K562 (cell line): ENCODE measurements around the gene PAGE1. TPM values are rescaled to one million over a fixed set of nuclear protein-coding genes. Genes with fewer than 3 reads are reported as not detected.

ENCODE experiments used
- ATAC-seq: fragments of 200-7000 bp; cut with Tn5 transposase; 3 replicates; pipeline ENCODE4 v1.9.1; 2020; ENCODE audit warnings: moderate library complexity
- BruUV-seq: library from RNA; stranded (reverse); fragments of 400-500 nt; replicated peaks from 2 replicates; lab custom pipeline; 2021; lab: Mats Ljungman, UMichigan
- CTCF ChIA-PET: fragments of 300-600 bp; formaldehyde crosslinking; extraction: SDS; loops from one replicate; lab custom pipeline; 2021; ENCODE audit warnings: low intra/inter-chr PET ratio; lab: Yijun Ruan, JAX
- POLR2A ChIA-PET: fragments of 300-600, 350-650 bp; sonication (Branson Sonifier 250); formaldehyde crosslinking; extraction: SDS; loops from one replicate; lab custom pipeline; 2021; ENCODE audit warnings: antibody characterized with exemption, inconsistent platforms; lab: Yijun Ruan, JAX
- DNase-seq, 4 experiments: peaks; one replicate each; pipeline versions ENCODE4 v3.0.0 to v3.0.0-alpha.2; 2011 to 2018; ENCODE audit warnings: low spot score in 3 of 4, mixed read lengths in 3 of 4; ENCODE audit errors: extremely low read depth in 1 of 4
- FAIRE-seq: peaks from 2 replicates; lab custom pipeline; 2011; peaks lifted over from hg19 to GRCh38; lab: Jason Lieb, UNC
- H2AFZ ChIP-seq: 2 replicates; pipeline ENCODE4 v1.6.0; 2011; ENCODE audit warnings: low read depth, low read length, control low read depth, inconsistent platforms
- H3K27ac ChIP-seq: fragments of 200-600 bp; 3 replicates; pipeline ENCODE4 v1.8.0; 2011; ENCODE audit warnings: low read depth, mild to moderate bottlenecking, control low read depth, inconsistent platforms, low read length, moderate library complexity, mixed read lengths; ENCODE audit errors: extremely low read depth
- H3K27me3 ChIP-seq, 2 experiments: fragments of 300-600 bp in 1 of 2; 2 replicates in 1 of 2; 3 replicates in 1 of 2; pipeline versions ENCODE4 v1.6.0 to v1.8.0; 2011; ENCODE audit warnings: inconsistent platforms in 2 of 2, low read length in 2 of 2, mild to moderate bottlenecking in 1 of 2, mixed read lengths in 1 of 2, moderate library complexity in 1 of 2; ENCODE audit not compliant: control insufficient read depth in 2 of 2, insufficient read depth in 2 of 2
- H3K36me3 ChIP-seq: fragments of 300-600 bp; 3 replicates; pipeline ENCODE4 v1.8.0; 2011; ENCODE audit warnings: mild to moderate bottlenecking, low read length, inconsistent platforms; ENCODE audit not compliant: control insufficient read depth, insufficient read depth
- H3K4me1 ChIP-seq, 2 experiments: fragments of 200-600 bp in 1 of 2; replicated peaks in 1 of 2; 2 replicates in 1 of 2; 3 replicates in 1 of 2; pipeline versions ENCODE4 v1.5.1 to v1.8.0; 2011; ENCODE audit warnings: inconsistent platforms in 2 of 2, low read length in 2 of 2, mild to moderate bottlenecking in 1 of 2, mixed read lengths in 1 of 2, moderate library complexity in 1 of 2; ENCODE audit not compliant: control insufficient read depth in 2 of 2, insufficient read depth in 2 of 2
- H3K4me2 ChIP-seq: 2 replicates; pipeline ENCODE4 v1.6.1; 2011; ENCODE audit warnings: low read length, control low read depth, inconsistent platforms, mixed read lengths; ENCODE audit not compliant: insufficient read depth
- H3K4me3 ChIP-seq: fragments of 200-600 bp; sonication (generic), shearing (Covaris generic); 2 replicates; pipeline ENCODE4 v1.5.1; 2016; ENCODE audit warnings: control low read depth, inconsistent platforms
- H3K79me2 ChIP-seq: fragments of 200-600 bp; 3 replicates; pipeline ENCODE4 v1.8.0; 2011; ENCODE audit warnings: low read length, inconsistent platforms; ENCODE audit not compliant: control insufficient read depth, insufficient read depth
- H3K9ac ChIP-seq, 2 experiments: 2 replicates each; pipeline versions ENCODE4 v1.6.0 to v1.6.1; 2011; ENCODE audit warnings: low read depth in 2 of 2, low read length in 2 of 2, control low read depth in 1 of 2, inconsistent platforms in 1 of 2, mild to moderate bottlenecking in 1 of 2, mixed read lengths in 1 of 2; ENCODE audit not compliant: insufficient read depth in 1 of 2
- H3K9me1 ChIP-seq: one replicate; pipeline ENCODE4 v1.6.0; 2011; ENCODE audit warnings: inconsistent platforms, mild to moderate bottlenecking, low read length, moderate library complexity; ENCODE audit not compliant: control insufficient read depth, insufficient read depth
- H3K9me3 ChIP-seq: replicated peaks from 2 replicates; pipeline ENCODE4 v1.5.1; 2011; ENCODE audit warnings: low read depth, low read length, inconsistent platforms; ENCODE audit not compliant: control insufficient read depth, insufficient read depth
- H4K20me1 ChIP-seq: replicated peaks from 2 replicates; pipeline ENCODE4 v1.6.1; 2011; ENCODE audit warnings: low read length, inconsistent platforms, mixed read lengths; ENCODE audit not compliant: control insufficient read depth, insufficient read depth
- ADNP ChIP-seq: fragments of 200-800 bp; sonication (Bioruptor generic); IDR thresholded peaks from 2 replicates; pipeline ENCODE4 v1.6.1; 2016; ENCODE audit warnings: missing genetic modification characterization, missing compliant biosample characterization
- KDM4B ChIP-seq, 2 experiments: fragments of 450-650 bp in 1 of 2; sonication (generic) in 1 of 2; IDR thresholded peaks; 2 replicates each; pipeline ENCODE4 v1.6.1; 2016 to 2017; ENCODE audit warnings: borderline replicate concordance in 2 of 2, antibody characterized with exemption in 1 of 2, low read depth in 1 of 2, mild to moderate bottlenecking in 1 of 2
- POLR2AphosphoS5 ChIP-seq: IDR thresholded peaks from 2 replicates; pipeline ENCODE4 v1.6.1; 2011; ENCODE audit warnings: mild to moderate bottlenecking, low read depth, low read length, moderate library complexity; ENCODE audit not compliant: control insufficient read depth, insufficient read depth
- RBM14 ChIP-seq: fragments of 200-400 bp; formaldehyde crosslinking; IDR thresholded peaks from 2 replicates; pipeline ENCODE4 v1.6.1; 2018; ENCODE audit warnings: low read depth, mild to moderate bottlenecking, low read length, moderate library complexity, borderline replicate concordance; ENCODE audit not compliant: insufficient read depth
- ZMIZ1 ChIP-seq, 2 experiments: fragments of 150-350 bp in 1 of 2; IDR thresholded peaks; 2 replicates each; pipeline ENCODE4 v1.6.1; 2012 to 2016; ENCODE audit warnings: low read depth in 2 of 2, low read length in 2 of 2, mild to moderate bottlenecking in 1 of 2, moderate library complexity in 1 of 2
- WGBS: fragments of 100-300 bp; shearing (Covaris generic); methylation state at CpG from one replicate; pipeline ENCODE4 v1.1.6; 2016; ENCODE audit warnings: low coverage, mixed read lengths; ENCODE audit not compliant: insufficient coverage; ENCODE audit errors: missing lambda C conversion rate; 5-methylcytosine and 5-hydroxymethylcytosine counted together
- in situ Hi-C: fragments of 300-500 bp; cut with MboI; formaldehyde crosslinking; loops from 4 replicates; pipeline ENCODE4 v1.15.0; 2018; ENCODE audit warnings: inconsistent platforms, mixed read lengths
- intact Hi-C: fragments of 100-400 bp; cut with micrococcal nuclease; formaldehyde crosslinking; loops from 2 replicates; pipeline ENCODE4 v1.14.2; 2022
- polyA plus RNA-seq, 8 experiments: library from polyadenylated mRNA; depleted of rRNA in 4 of 8; stranded (reverse) in 5 of 8; unstranded in 3 of 8; fragments of >200 nt; fragmentation: Nextera tagmentation in 2 of 8; fragmentation: Illumina TruSeq in 1 of 8; extraction: Ambion mirVana in 2 of 8; extraction: Trizol in 1 of 8; gene quantifications; 2 replicates each; pipeline versions ENCODE4 v1.2.1 to v1.2.3, GENCODE V29; 2011 to 2014; ENCODE audit warnings: inconsistent platforms in 1 of 8, missing spikeins in 1 of 8
- total RNA-seq, 7 experiments: library from RNA; depleted of rRNA in 6 of 7; stranded (reverse); fragments of >200 nt in 6 of 7; fragmentation: Illumina TruSeq in 2 of 7; extraction: Trizol in 2 of 7; gene quantifications; 2 replicates each; pipeline versions ENCODE4 v1.2.1 to v1.2.3, GENCODE V29; 2011 to 2021; ENCODE audit warnings: low replicate concordance in 1 of 7

PAGE1 gene
- total and polyA plus RNA-seq, 9 of the 15 experiments (the other 6 are each of a cell fraction or from before 2014, with no cell fraction given) = 43.5 to 520 (median 123) TPM

DNA sequence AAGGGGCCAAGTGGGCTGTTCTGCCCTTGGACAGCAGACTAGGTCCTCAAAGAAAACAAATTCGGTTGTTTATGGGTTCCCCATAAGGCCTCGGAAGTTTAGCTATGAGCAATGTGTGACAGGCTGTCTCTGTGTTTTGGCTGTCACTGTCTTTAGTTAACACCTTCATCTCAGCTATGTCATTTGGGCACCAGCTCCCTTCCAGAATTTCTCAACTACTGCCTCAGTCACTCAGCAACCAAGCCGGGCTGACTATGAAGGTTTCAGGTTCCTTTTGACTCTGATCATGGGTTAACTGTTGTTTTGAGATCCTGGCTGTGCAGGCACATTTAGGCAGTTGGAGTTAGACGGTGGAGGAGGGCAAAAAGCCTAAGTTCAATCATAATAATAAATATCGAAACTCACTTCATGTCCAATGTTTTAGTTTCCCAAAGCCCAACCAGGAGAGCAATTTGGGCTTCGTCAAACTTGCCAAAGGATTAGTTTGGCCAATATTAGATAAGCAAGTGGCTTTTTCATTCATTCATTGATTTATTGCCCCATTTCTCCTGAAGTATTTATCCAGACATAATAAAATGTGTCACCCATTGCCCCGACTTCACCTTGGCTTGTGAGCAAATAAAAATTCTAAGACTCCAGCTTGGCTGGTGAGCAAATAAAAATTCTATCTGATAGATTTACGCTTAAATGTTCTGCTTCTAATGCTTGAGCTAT lies 9.1 kb upstream of the PAGE1 start:
- in situ Hi-C loops = no loop called here
- no peaks in the 10 kb centered on the region for H3K9me1 ChIP-seq
- DNase-seq (no peak), ATAC-seq (no peak), FAIRE-seq (no peak)
- no peak overlapping the region for H3K9ac ChIP-seq
- TF ChIP-seq KDM4B (IDR thresholded peaks at IDR 0.05; ENCODE audit: borderline replicate concordance in 2 of 2, low read depth in 1 of 2) = no peak
- no peak for TF ChIP-seq ADNP (tag)
- no peak for TF ChIP-seq RBM14
- H3K27me3 ChIP-seq = peaks cover 0 to 5% of the 10 kb centered on the region in 2 experiments; a peak in 2 of 5 replicates
- BruUV-seq = no TSS peak
- CTCF ChIA-PET = no interaction called here
- H3K27ac ChIP-seq = no peak overlapping the region
- H3K9me3 ChIP-seq = no peaks in the 10 kb centered on the region
- no peaks in the 10 kb centered on the region for H3K79me2 ChIP-seq
- no peaks in the 10 kb centered on the region for H3K36me3 ChIP-seq
- H3K4me3 ChIP-seq = no peak overlapping the region
- POLR2A ChIA-PET = interaction anchor here (0.6 kb wide), 1 partner anchor 703 kb away, joined by 3 read pairs; no protein-coding TSS in a partner anchor
- no peaks in the 10 kb centered on the region for H3K4me1 ChIP-seq
- no peaks in the 10 kb centered on the region for H4K20me1 ChIP-seq
- no peak overlapping the region for H3K4me2 ChIP-seq
- WGBS = 2% methylated on average over 8 of the region's 8 CpGs
- no peak overlapping the region for H2AFZ ChIP-seq
- intact Hi-C loops = no loop called here

DNA sequence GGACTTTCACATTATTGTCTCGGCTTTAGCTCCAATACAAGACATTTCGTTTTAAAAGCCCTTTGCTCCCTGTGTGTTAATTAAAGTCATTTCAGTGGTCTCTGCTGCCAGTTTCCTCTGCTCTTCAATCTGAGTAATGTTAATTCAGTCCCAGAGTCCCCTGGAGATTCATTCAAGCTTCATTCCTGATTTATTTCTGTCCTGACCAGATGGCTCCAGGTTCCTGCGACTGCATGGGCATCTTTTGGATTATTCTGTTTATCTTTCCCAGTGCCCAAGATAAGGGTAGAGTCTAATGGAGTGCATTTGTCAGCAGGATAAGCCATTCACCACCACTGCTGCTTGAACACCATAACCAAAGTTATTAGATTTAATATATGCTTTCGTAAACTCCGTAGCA lies 6.1 kb upstream of the PAGE1 start:
- ChIA-PET POLR2A (no interaction called here), CTCF (no interaction called here)
- Histone ChIP-seq H3K4me2 (no peak overlapping the region), H2AFZ (no peak overlapping the region), H3K9me3 (no peaks in the 10 kb centered on the region), H3K27ac (no peak overlapping the region), H3K4me3 (no peak overlapping the region), H3K4me1 (no peaks in the 10 kb centered on the region), H3K9me1 (no peaks in the 10 kb centered on the region), H3K36me3 (no peaks in the 10 kb centered on the region), H3K79me2 (no peaks in the 10 kb centered on the region), H3K9ac (no peak overlapping the region), H4K20me1 (no peaks in the 10 kb centered on the region), H3K27me3 (peaks cover 0 to 5% of the 10 kb centered on the region in 2 experiments; a peak in 2 of 5 replicates)
- in situ Hi-C loops = no loop called here
- intact Hi-C loops = no loop called here
- no peak for DNase-seq
- ATAC-seq = no peak
- BruUV-seq = no TSS peak
- FAIRE-seq = no peak
- WGBS = 0% methylated on average over 5 of the region's 5 CpGs
- TF ChIP-seq ZMIZ1 (IDR thresholded peaks at IDR 0.05; ENCODE audit: low read depth in 2 of 2, low read length in 2 of 2) = no peak
- no peak for TF ChIP-seq POLR2AphosphoS5
